Fibroblast of skin of left quadriceps (primary cell): ENCODE measurements around the gene CD180.
"Not testable (repeated sequence)": the region's sequence is repeated elsewhere in the genome, so short reads cannot be mapped to it uniquely, and the experiment has no call there.

Experiments
- DNase-seq, 2 experiments: peaks; one replicate each; pipeline ENCODE4 v3.0.0-alpha.2; 2013; ENCODE audit warnings: low read depth in 2 of 2

CD180 gene

GRCh38 chr5:67188274-67189078 lies 8.1 kb downstream of the CD180 start:
- no peak for DNase-seq

GRCh38 chr5:67187006-67187715 lies 9.4 kb downstream of the CD180 start:
- DNase-seq = no peak

- no peak for DNase-seq
Observed at GRCh38 chr5:67183859-67184258, 12.7 kb downstream of the CD180 start.

GRCh38 chr5:67182301-67182790 lies 14.3 kb downstream of the CD180 start:
- DNase-seq = no peak

- DNase-seq = no peak
Observed at GRCh38 chr5:67181648-67182221, 14.9 kb downstream of the CD180 start.

- DNase-seq = no peak
Observed at GRCh38 chr5:67179697-67180361, 16.8 kb downstream of the CD180 start.

- no peak for DNase-seq
Observed at GRCh38 chr5:67178966-67179365, 17.6 kb downstream of the CD180 start.

- no peak for DNase-seq
Observed at GRCh38 chr5:67178085-67178484, 18.5 kb downstream of the CD180 start.

- no peak for DNase-seq
Observed at GRCh38 chr5:67176936-67177335, 19.7 kb downstream of the CD180 start.

GRCh38 chr5:67173959-67174358 lies 22.6 kb downstream of the CD180 start:
- DNase-seq = no peak

- DNase-seq = not testable (repeated sequence)
Observed at GRCh38 chr5:67173351-67173750, 23.2 kb downstream of the CD180 start.

- DNase-seq = no peak
Observed at GRCh38 chr5:67170767-67171166, 25.8 kb downstream of the CD180 start.

- DNase-seq = no peak
Observed at GRCh38 chr5:67168069-67168468, 28.5 kb downstream of the CD180 start.

- DNase-seq = no peak
Observed at GRCh38 chr5:67166460-67167285, 29.9 kb downstream of the CD180 start.

GRCh38 chr5:67165526-67166459 lies 30.8 kb downstream of the CD180 start:
- peak; percentile 35 to 48 for DNase-seq

- DNase-seq = no peak
Observed at GRCh38 chr5:67164856-67165525, 31.6 kb downstream of the CD180 start.

GRCh38 chr5:67163863-67164595 lies 32.6 kb downstream of the CD180 start:
- DNase-seq = no peak

- no peak for DNase-seq
Observed at GRCh38 chr5:67163231-67163756, 33.3 kb downstream of the CD180 start.

- DNase-seq = no peak
Observed at GRCh38 chr5:67161767-67162166, 34.8 kb downstream of the CD180 start.
